MM.1S (cell line): ENCODE data around the gene EYA2.

Source experiments
- DNase-seq: peaks from one replicate; pipeline ENCODE4 v3.0.0-alpha.2; 2015
- H2AFZ ChIP-seq: fragments of 300-600 bp; sonication (generic); 2 replicates; pipeline ENCODE4 v1.6.0; 2016; ENCODE audit warnings: antibody characterized with exemption, low read length
- H3F3A ChIP-seq: fragments of 300-600 bp; sonication (generic); 2 replicates; pipeline ENCODE4 v1.6.1; 2016; ENCODE audit warnings: mild to moderate bottlenecking, antibody characterized with exemption, low read length, moderate library complexity, mixed read lengths; ENCODE audit not compliant: insufficient read depth
- H3K27ac ChIP-seq: fragments of 300-600 bp; sonication (generic); 2 replicates; pipeline ENCODE4 v1.5.1; 2016; ENCODE audit warnings: mild to moderate bottlenecking, low read length
- H3K27me3 ChIP-seq: fragments of 300-600 bp; sonication (generic); replicated peaks from 2 replicates; pipeline ENCODE4 v1.6.0; 2016; ENCODE audit warnings: low read length; ENCODE audit not compliant: insufficient read depth
- H3K36me3 ChIP-seq: fragments of 300-600 bp; sonication (generic); replicated peaks from 2 replicates; pipeline ENCODE4 v1.6.1; 2016; ENCODE audit warnings: mild to moderate bottlenecking, low read length, mixed read lengths; ENCODE audit not compliant: insufficient read depth
- H3K4me1 ChIP-seq: fragments of 300-600 bp; sonication (generic); 2 replicates; pipeline ENCODE4 v1.6.1; 2016; ENCODE audit warnings: low read length, mixed read lengths
- H3K4me2 ChIP-seq: fragments of 300-600 bp; sonication (generic); 2 replicates; pipeline ENCODE4 v1.6.0; 2016; ENCODE audit warnings: low read depth, low read length
- H3K4me3 ChIP-seq: fragments of 300-600 bp; sonication (generic); 2 replicates; pipeline ENCODE4 v1.5.1; 2016; ENCODE audit warnings: low read length, mixed read lengths
- H3K79me2 ChIP-seq: fragments of 300-600 bp; sonication (generic); 2 replicates; pipeline ENCODE4 v1.6.1; 2016; ENCODE audit warnings: mixed run types, low read length, mixed read lengths
- H3K9ac ChIP-seq: fragments of 300-600 bp; sonication (generic); 2 replicates; pipeline ENCODE4 v1.6.1; 2016; ENCODE audit warnings: low read length, mixed read lengths
- H3K9me2 ChIP-seq: fragments of 300-600 bp; sonication (generic); replicated peaks from 2 replicates; pipeline ENCODE4 v1.6.1; 2016; ENCODE audit warnings: mild to moderate bottlenecking, low read length, mixed read lengths; ENCODE audit not compliant: insufficient read depth
- H3K9me3 ChIP-seq: fragments of 300-600 bp; sonication (generic); replicated peaks from 2 replicates; pipeline ENCODE4 v1.6.1; 2016; ENCODE audit warnings: mild to moderate bottlenecking, low read length, mixed read lengths; ENCODE audit not compliant: insufficient read depth
- H4K20me1 ChIP-seq: fragments of 300-600 bp; sonication (generic); 2 replicates; pipeline ENCODE4 v1.6.1; 2016; ENCODE audit warnings: mild to moderate bottlenecking, low read length, moderate library complexity, mixed read lengths; ENCODE audit not compliant: insufficient read depth
- CTCF ChIP-seq: fragments of 300-600 bp; sonication (generic); IDR thresholded peaks from 2 replicates; pipeline ENCODE4 v1.5.1; 2016; ENCODE audit warnings: antibody characterized with exemption, low read length, mixed read lengths
- EZH2 ChIP-seq: fragments of 300-600 bp; sonication (generic); optimal IDR thresholded peaks from 2 replicates; pipeline ENCODE3; 2017; ENCODE audit warnings: low read depth, mild to moderate bottlenecking, antibody characterized with exemption, low read length, mixed read lengths
- EZH2phosphoT487 ChIP-seq: fragments of 300-600 bp; sonication (generic); IDR thresholded peaks from 2 replicates; pipeline ENCODE4 v1.6.1; 2018; ENCODE audit warnings: antibody characterized with exemption, low read length

The EYA2 gene

GRCh38 chr20:47113362-47114109 is 218.9 kb downstream of the EYA2 start:
- Histone ChIP-seq H3K9ac (no peak overlapping the region), H3K27ac (no peak overlapping the region), H3K4me2 (no peak overlapping the region), H3K36me3 (no peaks in the 10 kb centered on the region), H3K4me1 (no peaks in the 10 kb centered on the region), H3K4me3 (no peak overlapping the region), H2AFZ (no peak overlapping the region), H3K79me2 (no peaks in the 10 kb centered on the region), H3K27me3 (no peaks in the 10 kb centered on the region), H4K20me1 (no peaks in the 10 kb centered on the region), H3K9me3 (no peaks in the 10 kb centered on the region), H3K9me2 (no peaks in the 10 kb centered on the region), H3F3A (no peaks in the 10 kb centered on the region)
- no peak for DNase-seq
- no peak for TF ChIP-seq CTCF
- no peak for TF ChIP-seq EZH2
- TF ChIP-seq EZH2phosphoT487, result no peak

- Histone ChIP-seq H3F3A (no peaks in the 10 kb centered on the region), H3K9me2 (no peaks in the 10 kb centered on the region), H3K27me3 (0 out of 2 replicates have a peak, but pooled peaks cover 7% of the 10 kb centered on the region), H2AFZ (no peak overlapping the region), H3K36me3 (no peaks in the 10 kb centered on the region), H3K4me2 (no peak overlapping the region), H3K9me3 (no peaks in the 10 kb centered on the region), H3K27ac (no peak overlapping the region), H3K9ac (no peak overlapping the region), H3K4me1 (no peaks in the 10 kb centered on the region), H4K20me1 (no peaks in the 10 kb centered on the region), H3K79me2 (no peaks in the 10 kb centered on the region), H3K4me3 (no peak overlapping the region)
- TF ChIP-seq CTCF, result no peak
- no peak for TF ChIP-seq EZH2
- TF ChIP-seq EZH2phosphoT487, result no peak
- no peak for DNase-seq
Observed at GRCh38 chr20:47115694-47116093, 221.1 kb downstream of the EYA2 start.

- H3K79me2 ChIP-seq, result no peaks in the 10 kb centered on the region
- no peaks in the 10 kb centered on the region for H3K36me3 ChIP-seq
- no peaks in the 10 kb centered on the region for H3K9me3 ChIP-seq
- H3K4me2 ChIP-seq, result no peak overlapping the region
- TF ChIP-seq EZH2 (no peak), EZH2phosphoT487 (no peak), CTCF (no peak)
- no peak overlapping the region for H3K27ac ChIP-seq
- H2AFZ ChIP-seq, result no peak overlapping the region
- H3K9me2 ChIP-seq, result no peaks in the 10 kb centered on the region
- H3F3A ChIP-seq, result no peaks in the 10 kb centered on the region
- no peaks in the 10 kb centered on the region for H3K4me1 ChIP-seq
- no peaks in the 10 kb centered on the region for H4K20me1 ChIP-seq
- 0 out of 2 replicates have a peak, but pooled peaks cover 7% of the 10 kb centered on the region for H3K27me3 ChIP-seq
- H3K9ac ChIP-seq, result no peak overlapping the region
- no peak for DNase-seq
- no peak overlapping the region for H3K4me3 ChIP-seq
Observed at GRCh38 chr20:47117371-47117770, 222.7 kb downstream of the EYA2 start.
